ENCODE data around the gene GRHL1. TPM values are rescaled to one million over a fixed set of nuclear protein-coding genes. Genes with fewer than 3 reads are reported as not detected.

The GRHL1 gene
- total and polyA plus RNA-seq, 2 of the 8 experiments (the other 6 are each of a cell fraction or from before 2014, with no cell fraction given), result 1.3 to 3.6 TPM

GRCh38 chr2:9971105-9971818 is 19.8 kb downstream of the GRHL1 start:
- Histone ChIP-seq H2BK20ac (ENCODE audit: low read length) (no peak overlapping the region), H4K20me1 (replicated peaks in 1 of 2; ENCODE audit: control insufficient read depth in 1 of 2, insufficient read depth in 2 of 2, low read length in 2 of 2) (no peaks in the 10 kb centered on the region), H3K56ac (replicated peaks; ENCODE audit: insufficient read length, low read depth, low read length) (no peak overlapping the region), H2BK120ac (replicated peaks; ENCODE audit: low read depth, low read length) (no peak overlapping the region), H2BK15ac (ENCODE audit: low read length) (no peak overlapping the region), H3K23ac (ENCODE audit: insufficient read length) (no peak overlapping the region), H3K27me3 (replicated peaks in 1 of 4; ENCODE audit: control insufficient read depth in 3 of 4, extremely low read depth in 1 of 4, insufficient read depth in 3 of 4, low read length in 3 of 4) (no peaks in the 10 kb centered on the region), H2AK5ac (ENCODE audit: low read depth, low read length) (no peak overlapping the region), H3K14ac (ENCODE audit: insufficient read length) (no peak overlapping the region), H3K23me2 (ENCODE audit: low read depth, low read length) (no peaks in the 10 kb centered on the region), H3K4me3 (ENCODE audit: extremely low read depth in 1 of 4, insufficient read depth in 2 of 4, low read depth in 3 of 4, low read length in 4 of 4) (no peak overlapping the region), H3K79me2 (ENCODE audit: control insufficient read depth in 1 of 2, insufficient read depth in 2 of 2, low read length in 2 of 2) (no peaks in the 10 kb centered on the region), H4K5ac (ENCODE audit: insufficient read length, low read depth, low read length) (no peak overlapping the region), H3K18ac (ENCODE audit: extremely low read depth, low read length) (no peak overlapping the region), H3K79me1 (ENCODE audit: low read depth, low read length) (no peaks in the 10 kb centered on the region), H2BK12ac (ENCODE audit: low read depth, low read length) (no peak overlapping the region), H4K91ac (replicated peaks; ENCODE audit: insufficient read length, low read length) (no peak overlapping the region), H3K4me2 (ENCODE audit: insufficient read depth in 1 of 2, low read depth in 2 of 2, low read length in 2 of 2) (no peak overlapping the region), H4K8ac (ENCODE audit: extremely low read depth, insufficient read depth, low read length) (no peak overlapping the region), H3K4ac (replicated peaks; ENCODE audit: insufficient read length, low read depth, low read length) (no peak overlapping the region), H3K9ac (replicated peaks in 1 of 4; ENCODE audit: extremely low read depth in 1 of 4, low read depth in 3 of 4, low read length in 3 of 4) (no peak overlapping the region), H2AFZ (ENCODE audit: low read length) (no peak overlapping the region), H2BK5ac (ENCODE audit: low read depth, low read length) (no peak overlapping the region), H3K4me1 (replicated peaks in 1 of 4; ENCODE audit: control insufficient read depth in 3 of 4, insufficient read depth in 4 of 4, low read length in 3 of 4) (no peaks in the 10 kb centered on the region), H3K27ac (ENCODE audit: low read depth, low read length) (no peak overlapping the region), H3K36me3 (ENCODE audit: control insufficient read depth in 2 of 4, insufficient read depth in 4 of 4, low read length in 3 of 4) (peaks cover 0 to 2% (median 0%) of the 10 kb centered on the region in 4 experiments; a peak in 1 of 8 replicates), H3K9me3 (ENCODE audit: insufficient read depth in 2 of 2, low read depth in 1 of 2, low read length in 1 of 2) (no peaks in the 10 kb centered on the region)
- FAIRE-seq (no peak), DNase-seq (ENCODE audit: low read depth in 1 of 2, low spot score in 2 of 2) (no peak)
- POLR2A ChIA-PET (ENCODE audit: partially characterized antibody), result no interaction called here
- 83% methylated on average over 9 of the region's 9 CpGs; no CpG with 5 or more reads in 1 of the 2 experiments for WGBS, 2 experiments (ENCODE audit: extremely low coverage in 1 of 2, insufficient coverage in 1 of 2, insufficient read length in 1 of 2, insufficient replicate concordance in 2 of 2, low coverage in 1 of 2, low lambda C conversion rate in 2 of 2, missing lambda C conversion rate in 1 of 2)
- CTCF ChIA-PET (ENCODE audit: partially characterized antibody), result interaction anchor here (0.6 to 4.2 kb wide), 7 partner anchors 12 to 170 kb away, joined by 3 to 61 read pairs (median 4); no protein-coding TSS in a partner anchor
- TF ChIP-seq CBX5 (IDR thresholded peaks at IDR 0.05; ENCODE audit: low read depth, low read length) (no peak), TBP (IDR thresholded peaks at IDR 0.05; ENCODE audit: low read depth, low read length) (no peak), EZH2 (IDR thresholded peaks at IDR 0.05; ENCODE audit: low read depth, low read length, severe bottlenecking) (no peak), RBBP5 (IDR thresholded peaks at IDR 0.05; ENCODE audit: borderline replicate concordance, low read depth, low read length) (no peak), SIRT6 (IDR thresholded peaks at IDR 0.05; ENCODE audit: low read length) (no peak), CREB1 (IDR thresholded peaks at IDR 0.05) (no peak), JUND (IDR thresholded peaks at IDR 0.05; ENCODE audit: low read length) (no peak), KDM5A (IDR thresholded peaks at IDR 0.05; ENCODE audit: low read length) (no peak), CHD1 (IDR thresholded peaks at IDR 0.05; ENCODE audit: low read depth, low read length) (no peak), POLR2A (IDR thresholded peaks at IDR 0.05; ENCODE audit: control extremely low read depth in 1 of 2, low read depth in 2 of 2, low read length in 2 of 2) (no peak), SIN3A (conservative IDR thresholded peaks at IDR 0.05 in 1 of 2, IDR thresholded peaks at IDR 0.05 in 1 of 2; ENCODE audit: low read depth in 1 of 2, low read length in 2 of 2) (no peak), SP2 (IDR thresholded peaks at IDR 0.05; ENCODE audit: low read length) (no peak), EGR1 (IDR thresholded peaks at IDR 0.05; ENCODE audit: borderline replicate concordance, low read depth, low read length) (no peak), HDAC6 (IDR thresholded peaks at IDR 0.05; ENCODE audit: low read depth, low read length) (no peak)
- TF ChIP-seq, protein P1, sequence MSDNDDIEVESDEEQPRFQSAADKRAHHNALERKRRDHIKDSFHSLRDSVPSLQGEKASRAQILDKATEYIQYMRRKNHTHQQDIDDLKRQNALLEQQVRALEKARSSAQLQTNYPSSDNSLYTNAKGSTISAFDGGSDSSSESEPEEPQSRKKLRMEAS (IDR thresholded peaks at IDR 0.05), result no peak

Measured in H1 (cell line).